Stimulated activated naive CD8-positive, alpha-beta T cell treated with anti-CD3 and anti-CD28 coated beads, Interleukin-15, Interleukin-2, amounts not matched to agents 100 ng/mL and 50 ng/mL, for 24 hours (primary cell): ENCODE data around the gene KDM7A.
"Not testable (repeated sequence)": the region's sequence is repeated elsewhere in the genome, so short reads cannot be mapped to it uniquely, and the experiment has no call there.

Experiments used
- H3K27ac Mint-ChIP-seq: one replicate; pipeline ENCODE4 v1.8.0; 2021; ENCODE audit warnings: mild to moderate bottlenecking, mixed read lengths
- H3K27me3 Mint-ChIP-seq: one replicate; pipeline ENCODE4 v1.8.0; 2021; ENCODE audit warnings: mixed read lengths
- H3K36me3 Mint-ChIP-seq: one replicate; pipeline ENCODE4 v1.8.0; 2021; ENCODE audit warnings: low read depth, mixed read lengths
- H3K4me1 Mint-ChIP-seq: one replicate; pipeline ENCODE4 v1.8.0; 2021; ENCODE audit warnings: low read depth, mixed read lengths
- H3K4me3 Mint-ChIP-seq: one replicate; pipeline ENCODE4 v1.8.0; 2021; ENCODE audit warnings: mild to moderate bottlenecking, mixed read lengths
- H3K9me3 Mint-ChIP-seq: one replicate; pipeline ENCODE4 v1.8.0; 2021; ENCODE audit warnings: mixed read lengths

Gene KDM7A

GRCh38 chr7:140153666-140154161 is 23.1 kb downstream of the KDM7A start:
- Mint-ChIP-seq H3K4me1 (peaks cover 73% of the 10 kb centered on the region), H3K27ac (no peak overlapping the region), H3K36me3 (peaks cover 17% of the 10 kb centered on the region), H3K27me3 (no peaks in the 10 kb centered on the region), H3K4me3 (no peak overlapping the region), H3K9me3 (no peaks in the 10 kb centered on the region)

GRCh38 chr7:140146574-140146973 is 30.2 kb downstream of the KDM7A start:
- Mint-ChIP-seq H3K9me3 (peaks cover 13% of the 10 kb centered on the region), H3K27me3 (no peaks in the 10 kb centered on the region), H3K27ac (peak overlapping the region; percentile 96), H3K36me3 (peaks cover 26% of the 10 kb centered on the region), H3K4me1 (peaks cover 65% of the 10 kb centered on the region), H3K4me3 (peak overlapping the region; percentile 42)

GRCh38 chr7:140145709-140146108 is 31.1 kb downstream of the KDM7A start:
- Mint-ChIP-seq H3K9me3 (peaks cover 13% of the 10 kb centered on the region), H3K27me3 (no peaks in the 10 kb centered on the region), H3K4me3 (no peak overlapping the region), H3K36me3 (peaks cover 26% of the 10 kb centered on the region), H3K27ac (peak overlapping the region; percentile 78), H3K4me1 (peaks cover 67% of the 10 kb centered on the region)

GRCh38 chr7:140144821-140145220 is 32.0 kb downstream of the KDM7A start:
- Mint-ChIP-seq H3K36me3 (peaks cover 26% of the 10 kb centered on the region), H3K27me3 (no peaks in the 10 kb centered on the region), H3K9me3 (peaks cover 13% of the 10 kb centered on the region), H3K4me1 (peaks cover 67% of the 10 kb centered on the region), H3K4me3 (no peak overlapping the region), H3K27ac (peak overlapping the region; percentile 78)

- Mint-ChIP-seq H3K36me3 (peaks cover 26% of the 10 kb centered on the region), H3K4me1 (peaks cover 68% of the 10 kb centered on the region), H3K27ac (peak overlapping the region; percentile 2), H3K4me3 (no peak overlapping the region), H3K27me3 (no peaks in the 10 kb centered on the region), H3K9me3 (peaks cover 13% of the 10 kb centered on the region)
These were observed 32.8 kb downstream of the KDM7A start for GRCh38 chr7:140143997-140144396.

GRCh38 chr7:140142031-140142430 is 34.8 kb downstream of the KDM7A start:
- Mint-ChIP-seq H3K27me3 (no peaks in the 10 kb centered on the region), H3K27ac (no peak overlapping the region), H3K9me3 (peaks cover 13% of the 10 kb centered on the region), H3K36me3 (peaks cover 31% of the 10 kb centered on the region), H3K4me3 (no peak overlapping the region), H3K4me1 (peaks cover 64% of the 10 kb centered on the region)

- Mint-ChIP-seq H3K36me3 (peaks cover 29% of the 10 kb centered on the region), H3K4me3 (no peak overlapping the region), H3K27me3 (no peaks in the 10 kb centered on the region), H3K4me1 (peaks cover 56% of the 10 kb centered on the region), H3K9me3 (peaks cover 13% of the 10 kb centered on the region), H3K27ac (no peak overlapping the region)
These were observed 35.5 kb downstream of the KDM7A start for GRCh38 chr7:140141256-140141655.

GRCh38 chr7:140137078-140137477 is 39.7 kb downstream of the KDM7A start:
- Mint-ChIP-seq H3K9me3 (no peaks in the 10 kb centered on the region), H3K4me1 (peaks cover 32% of the 10 kb centered on the region), H3K27me3 (no peaks in the 10 kb centered on the region), H3K27ac (no peak overlapping the region), H3K4me3 (no peak overlapping the region), H3K36me3 (peaks cover 33% of the 10 kb centered on the region)

GRCh38 chr7:140136073-140136472 is 40.7 kb downstream of the KDM7A start:
- peaks cover 41% of the 10 kb centered on the region for H3K36me3 Mint-ChIP-seq
- H3K9me3 Mint-ChIP-seq, result no peaks in the 10 kb centered on the region
- no peak overlapping the region for H3K4me3 Mint-ChIP-seq
- no peak overlapping the region for H3K27ac Mint-ChIP-seq
- peaks cover 29% of the 10 kb centered on the region for H3K4me1 Mint-ChIP-seq
- H3K27me3 Mint-ChIP-seq, result no peaks in the 10 kb centered on the region

GRCh38 chr7:140134039-140134438 is 42.7 kb downstream of the KDM7A start:
- no peaks in the 10 kb centered on the region for H3K27me3 Mint-ChIP-seq
- peaks cover 15% of the 10 kb centered on the region for H3K4me1 Mint-ChIP-seq
- H3K27ac Mint-ChIP-seq, result no peak overlapping the region
- H3K9me3 Mint-ChIP-seq, result no peaks in the 10 kb centered on the region
- H3K36me3 Mint-ChIP-seq, result peaks cover 51% of the 10 kb centered on the region
- H3K4me3 Mint-ChIP-seq, result no peak overlapping the region

GRCh38 chr7:140127360-140128127 is 49.2 kb downstream of the KDM7A start:
- Mint-ChIP-seq H3K27ac (peak overlapping the region; percentile 26), H3K9me3 (no peaks in the 10 kb centered on the region), H3K4me3 (no peak overlapping the region), H3K36me3 (peaks cover 55% of the 10 kb centered on the region), H3K27me3 (no peaks in the 10 kb centered on the region), H3K4me1 (peaks cover 35% of the 10 kb centered on the region)

GRCh38 chr7:140126435-140127034 is 50.2 kb downstream of the KDM7A start:
- Mint-ChIP-seq H3K27ac (peak overlapping the region; percentile 62), H3K4me3 (no peak overlapping the region), H3K4me1 (peaks cover 39% of the 10 kb centered on the region), H3K9me3 (no peaks in the 10 kb centered on the region), H3K36me3 (peaks cover 48% of the 10 kb centered on the region), H3K27me3 (no peaks in the 10 kb centered on the region)

GRCh38 chr7:140122965-140123364 is 53.8 kb downstream of the KDM7A start:
- H3K4me3 Mint-ChIP-seq, result no peak overlapping the region
- no peaks in the 10 kb centered on the region for H3K9me3 Mint-ChIP-seq
- H3K36me3 Mint-ChIP-seq, result peaks cover 31% of the 10 kb centered on the region
- no peaks in the 10 kb centered on the region for H3K27me3 Mint-ChIP-seq
- peak overlapping the region; percentile 40 for H3K27ac Mint-ChIP-seq
- H3K4me1 Mint-ChIP-seq, result peaks cover 30% of the 10 kb centered on the region

GRCh38 chr7:140121326-140121725 is 55.5 kb downstream of the KDM7A start:
- Mint-ChIP-seq H3K27ac (no peak overlapping the region), H3K27me3 (no peaks in the 10 kb centered on the region), H3K4me1 (peaks cover 19% of the 10 kb centered on the region), H3K9me3 (no peaks in the 10 kb centered on the region), H3K4me3 (no peak overlapping the region), H3K36me3 (peaks cover 33% of the 10 kb centered on the region)

- H3K27ac Mint-ChIP-seq, H3K27me3 Mint-ChIP-seq, H3K9me3 Mint-ChIP-seq, H3K4me1 Mint-ChIP-seq, H3K4me3 Mint-ChIP-seq: not testable (repeated sequence)
- H3K36me3 Mint-ChIP-seq, result peaks cover 52% of the 10 kb centered on the region
These were observed 62.0 kb downstream of the KDM7A start for GRCh38 chr7:140114817-140115216.
